B cell (primary cell): ENCODE results near the gene NFKBIB. TPM values are rescaled to one million over a fixed set of nuclear protein-coding genes. Genes with fewer than 3 reads are reported as not detected.

Source experiments
- ATAC-seq: fragments of 200-7000 bp; cut with Tn5 transposase; one replicate; pipeline ENCODE4 v1.10.0; 2021; ENCODE audit warnings: low read depth, mild to moderate bottlenecking, moderate number of reproducible peaks, moderate library complexity
- CTCF ChIA-PET: fragments of 350-600 bp; sonication (Branson Sonifier 250); formaldehyde crosslinking; loops from one replicate; lab custom pipeline; 2021; ENCODE audit warnings: antibody characterized with exemption, inconsistent platforms; lab: Charles Lee
- POLR2A ChIA-PET: fragments of 350-600 bp; sonication (Branson Sonifier 250); formaldehyde crosslinking; loops from one replicate; lab custom pipeline; 2021; ENCODE audit warnings: antibody characterized with exemption; lab: Charles Lee
- DNase-seq: peaks from one replicate; pipeline ENCODE4 v3.0.0; 2013
- H2AFZ ChIP-seq: 2 replicates; pipeline ENCODE4 v1.6.1; 2012; ENCODE audit warnings: mild to moderate bottlenecking, low read depth, low read length; ENCODE audit not compliant: insufficient read depth, poor library complexity, severe bottlenecking
- H3K27ac ChIP-seq, 2 donors: 1 replicate in 1 of 2; 2 replicates in 1 of 2; pipeline ENCODE4 v1.5.1; 2012 to 2013; ENCODE audit warnings: low read length in 2 of 2, mild to moderate bottlenecking in 2 of 2, moderate library complexity in 1 of 2
- H3K27me3 ChIP-seq, 4 experiments: fragments of 200-600 bp in 1 of 4; sonication (generic) in 1 of 4; replicated peaks in 1 of 4; 1 replicate in 2 of 4; 2 replicates in 2 of 4; pipeline versions ENCODE4 v1.6.1 to v1.7.0; 2013 to 2016; ENCODE audit warnings: low read length in 3 of 4, mild to moderate bottlenecking in 2 of 4, mixed read lengths in 1 of 4, moderate library complexity in 1 of 4; ENCODE audit not compliant: insufficient read depth in 4 of 4, control insufficient read depth in 3 of 4; ENCODE audit errors: control extremely low read depth in 1 of 4
- H3K36me3 ChIP-seq, 2 experiments: replicated peaks in 1 of 2; 1 replicate in 1 of 2; 2 replicates in 1 of 2; pipeline versions ENCODE4 v1.6.1 to v1.7.1; 2013; ENCODE audit warnings: low read length in 1 of 2; ENCODE audit not compliant: insufficient read depth in 2 of 2, control insufficient read depth in 1 of 2; ENCODE audit errors: control extremely low read depth in 1 of 2, extremely low read depth in 1 of 2
- H3K4me1 ChIP-seq, 2 donors: fragments of 200-600 bp in 1 of 2; sonication (generic) in 1 of 2; 1 replicate in 1 of 2; 2 replicates in 1 of 2; pipeline versions ENCODE4 v1.5.1 to v1.6.1; 2013 to 2017; ENCODE audit warnings: low read length in 2 of 2; ENCODE audit not compliant: control insufficient read depth in 2 of 2, insufficient read depth in 2 of 2
- H3K4me2 ChIP-seq: replicated peaks from 2 replicates; pipeline ENCODE3; 2012; ENCODE audit warnings: mild to moderate bottlenecking, low read depth, low read length; ENCODE audit not compliant: poor library complexity, severe bottlenecking
- H3K4me3 ChIP-seq, 5 experiments: fragments of 200-600 bp in 1 of 5; sonication (generic) in 1 of 5; 1 replicate in 3 of 5; 2 replicates in 2 of 5; pipeline versions ENCODE4 v1.5.1 to v1.7.0; 2011 to 2016; ENCODE audit warnings: low read length in 4 of 5, mild to moderate bottlenecking in 4 of 5, low read depth in 2 of 5, control low read depth in 1 of 5, moderate library complexity in 1 of 5; ENCODE audit not compliant: insufficient read depth in 1 of 5; ENCODE audit errors: control extremely low read depth in 1 of 5, extremely low read depth in 1 of 5
- H3K79me2 ChIP-seq: fragments of 200-600 bp; sonication (generic); one replicate; pipeline ENCODE4 v1.6.0; 2016; ENCODE audit warnings: low read length; ENCODE audit not compliant: control insufficient read depth, insufficient read depth
- H3K9ac ChIP-seq: fragments of 200-600 bp; sonication (generic); 2 replicates; pipeline ENCODE4 v1.6.1; 2017; ENCODE audit warnings: mild to moderate bottlenecking, low read length, moderate library complexity
- H3K9me3 ChIP-seq, 3 donors: one replicate each; pipeline versions ENCODE4 v1.6.1 to v1.7.1; 2013; ENCODE audit warnings: low read length in 2 of 3; ENCODE audit not compliant: control insufficient read depth in 2 of 3, insufficient read depth in 1 of 3; ENCODE audit errors: control extremely low read depth in 1 of 3
- H4K20me1 ChIP-seq: 2 replicates; pipeline ENCODE4 v1.6.0; 2012; ENCODE audit warnings: mild to moderate bottlenecking, low read length; ENCODE audit not compliant: insufficient read depth, control insufficient read depth, poor library complexity, severe bottlenecking
- H3K27ac Mint-ChIP-seq: one replicate; pipeline ENCODE4 v1.8.0; 2021; ENCODE audit warnings: mixed read lengths
- H3K27me3 Mint-ChIP-seq: one replicate; pipeline ENCODE4 v1.8.0; 2021; ENCODE audit warnings: mixed read lengths
- H3K4me1 Mint-ChIP-seq: one replicate; pipeline ENCODE4 v1.8.0; 2021; ENCODE audit warnings: mixed read lengths
- H3K4me3 Mint-ChIP-seq: one replicate; pipeline ENCODE4 v1.8.0; 2021; ENCODE audit warnings: mixed read lengths
- H3K9me3 Mint-ChIP-seq: one replicate; pipeline ENCODE4 v1.8.0; 2022; ENCODE audit warnings: mixed read lengths; ENCODE audit not compliant: insufficient read depth
- CTCF ChIP-seq: fragments of 200-600 bp; IDR thresholded peaks from one replicate; pipeline ENCODE4 v1.8.0; 2022; ENCODE audit warnings: antibody characterized with exemption, mild to moderate bottlenecking
- WGBS: methylation state at CpG from one replicate; pipeline ENCODE4 v1.1.5; 2013; ENCODE audit warnings: missing lambda C conversion rate; ENCODE audit not compliant: insufficient coverage; 5-methylcytosine and 5-hydroxymethylcytosine counted together
- intact Hi-C: fragments of 100-400 bp; cut with micrococcal nuclease; formaldehyde crosslinking; loops from one replicate; pipeline ENCODE4 v1.10.0; 2022
- polyA plus RNA-seq: library from polyadenylated mRNA; depleted of rRNA; stranded (reverse); fragments of >200 nt; gene quantifications from 2 replicates; pipeline ENCODE4 v1.2.3, GENCODE V29; 2012
- total RNA-seq, 2 donors: library from RNA; stranded (reverse); fragments of 120-200 nt in 1 of 2; gene quantifications; 1 replicate in 1 of 2; 2 replicates in 1 of 2; pipeline versions ENCODE4 v1.2.3 to v1.2.4, GENCODE V29; 2013 to 2022

NFKBIB gene
- total and polyA plus RNA-seq, 2 donors (not counting 1 experiment from before 2014, with no cell fraction given) = 30.3 to 54.4 TPM

GRCh38 chr19:38861368-38861767 lies 38.4 kb upstream of the NFKBIB start:
- H3K79me2 ChIP-seq = peaks cover 4% of the 10 kb centered on the region
- WGBS = 100% methylated on average over 2 of the region's 3 CpGs
- no peaks in the 10 kb centered on the region for H3K27me3 Mint-ChIP-seq

More at GRCh38 chr19:38861368-38861767, 38.4 kb upstream of the NFKBIB start:
- H3K27ac Mint-ChIP-seq = no peak overlapping the region
- ChIA-PET POLR2A (interaction anchor here (0.6 to 1.7 kb wide), 6 partner anchors 8 to 598 kb away, joined by 3 to 14 read pairs (median 4); no protein-coding TSS in a partner anchor), CTCF (interaction anchor here (1.0 to 6.8 kb wide), 5 partner anchors 8 to 17 kb away, joined by 4 to 62 read pairs (median 5); partner anchors contain the start of gene RINL)
- Histone ChIP-seq H3K4me3 (no peak overlapping the region), H3K9me3 (peaks cover 0 to 7% (median 0%) of the 10 kb centered on the region in 3 donors), H3K4me1 (peaks cover 67 to 94% of the 10 kb centered on the region in 2 donors), H3K9ac (no peak overlapping the region), H2AFZ (no peak overlapping the region), H3K27ac (no peak overlapping the region), H4K20me1 (no peaks in the 10 kb centered on the region), H3K4me2 (no peak overlapping the region), H3K27me3 (no peaks in the 10 kb centered on the region), H3K36me3 (no peaks in the 10 kb centered on the region)
- DNase-seq (no peak), ATAC-seq (no peak)
- no peaks in the 10 kb centered on the region for H3K9me3 Mint-ChIP-seq
- TF ChIP-seq CTCF = no peak
- H3K4me1 Mint-ChIP-seq = peaks cover 69% of the 10 kb centered on the region
- intact Hi-C loops = loop anchor here (10.0 kb wide), 1 partner anchor 543 kb away; the partner anchor contains the start of gene ZFP36
- H3K4me3 Mint-ChIP-seq = no peak overlapping the region
